GM12865 (cell line): Measurements from ENCODE around the gene KCNAB1.
"Not testable (repeated sequence)": the region's sequence is repeated elsewhere in the genome, so short reads cannot be mapped to it uniquely, and the experiment has no call there.

ENCODE experiments used
- DNase-seq: peaks from one replicate; pipeline ENCODE4 v3.0.0; 2010; ENCODE audit warnings: low read depth
- H3K4me3 ChIP-seq: 2 replicates; pipeline ENCODE4 v1.5.1; 2011; ENCODE audit warnings: mild to moderate bottlenecking, low read depth, low read length, control low read depth
- TF ChIP-seq, protein P1 (sequence below): IDR thresholded peaks from 2 replicates; pipeline ENCODE4 v1.5.1; 2011; ENCODE audit warnings: low read length, control low read depth, low read depth, inconsistent platforms; ENCODE audit not compliant: insufficient read depth; ENCODE audit errors: missing control alignments

The KCNAB1 gene

DNA sequence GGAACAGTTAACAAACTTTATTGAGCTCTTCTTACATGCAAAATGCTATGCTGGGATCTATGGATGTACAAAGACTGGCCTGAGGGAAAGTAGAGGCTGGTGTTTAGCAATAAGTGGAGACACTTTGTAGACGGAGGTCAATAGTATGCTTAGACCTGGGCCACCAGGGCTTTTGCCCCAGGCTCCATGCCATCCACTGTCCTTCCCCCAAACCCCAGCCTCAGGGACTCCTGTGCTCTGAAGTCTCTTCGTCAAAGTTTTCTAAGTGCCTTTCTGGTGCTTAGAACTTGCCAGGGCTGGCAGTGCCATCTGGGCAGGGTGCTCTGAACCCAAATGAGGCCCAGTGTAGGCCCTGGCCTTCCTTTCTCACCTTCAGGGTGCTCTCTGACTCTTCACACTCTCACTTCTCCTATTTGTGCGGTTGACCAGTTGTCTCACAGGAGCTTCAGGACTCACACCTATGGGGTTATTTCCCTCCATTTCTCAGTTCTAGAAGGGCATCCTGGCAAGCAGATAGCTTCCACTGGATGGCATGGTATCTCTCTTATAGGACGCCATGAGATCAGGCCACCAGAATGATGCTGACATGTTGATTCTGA is 21.8 kb upstream of the KCNAB1 start:
- peak; percentile 37 for DNase-seq
- TF ChIP-seq, protein P1, sequence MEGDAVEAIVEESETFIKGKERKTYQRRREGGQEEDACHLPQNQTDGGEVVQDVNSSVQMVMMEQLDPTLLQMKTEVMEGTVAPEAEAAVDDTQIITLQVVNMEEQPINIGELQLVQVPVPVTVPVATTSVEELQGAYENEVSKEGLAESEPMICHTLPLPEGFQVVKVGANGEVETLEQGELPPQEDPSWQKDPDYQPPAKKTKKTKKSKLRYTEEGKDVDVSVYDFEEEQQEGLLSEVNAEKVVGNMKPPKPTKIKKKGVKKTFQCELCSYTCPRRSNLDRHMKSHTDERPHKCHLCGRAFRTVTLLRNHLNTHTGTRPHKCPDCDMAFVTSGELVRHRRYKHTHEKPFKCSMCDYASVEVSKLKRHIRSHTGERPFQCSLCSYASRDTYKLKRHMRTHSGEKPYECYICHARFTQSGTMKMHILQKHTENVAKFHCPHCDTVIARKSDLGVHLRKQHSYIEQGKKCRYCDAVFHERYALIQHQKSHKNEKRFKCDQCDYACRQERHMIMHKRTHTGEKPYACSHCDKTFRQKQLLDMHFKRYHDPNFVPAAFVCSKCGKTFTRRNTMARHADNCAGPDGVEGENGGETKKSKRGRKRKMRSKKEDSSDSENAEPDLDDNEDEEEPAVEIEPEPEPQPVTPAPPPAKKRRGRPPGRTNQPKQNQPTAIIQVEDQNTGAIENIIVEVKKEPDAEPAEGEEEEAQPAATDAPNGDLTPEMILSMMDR = no peak
- no peak overlapping the region for H3K4me3 ChIP-seq

- DNase-seq, H3K4me3 ChIP-seq: not testable (repeated sequence)
Observed at GRCh38 chr3:156099348-156099747, 21.0 kb upstream of the KCNAB1 start.

- not testable (repeated sequence) for H3K4me3 ChIP-seq, DNase-seq
Observed at GRCh38 chr3:156099984-156100383, 20.4 kb upstream of the KCNAB1 start.

DNA sequence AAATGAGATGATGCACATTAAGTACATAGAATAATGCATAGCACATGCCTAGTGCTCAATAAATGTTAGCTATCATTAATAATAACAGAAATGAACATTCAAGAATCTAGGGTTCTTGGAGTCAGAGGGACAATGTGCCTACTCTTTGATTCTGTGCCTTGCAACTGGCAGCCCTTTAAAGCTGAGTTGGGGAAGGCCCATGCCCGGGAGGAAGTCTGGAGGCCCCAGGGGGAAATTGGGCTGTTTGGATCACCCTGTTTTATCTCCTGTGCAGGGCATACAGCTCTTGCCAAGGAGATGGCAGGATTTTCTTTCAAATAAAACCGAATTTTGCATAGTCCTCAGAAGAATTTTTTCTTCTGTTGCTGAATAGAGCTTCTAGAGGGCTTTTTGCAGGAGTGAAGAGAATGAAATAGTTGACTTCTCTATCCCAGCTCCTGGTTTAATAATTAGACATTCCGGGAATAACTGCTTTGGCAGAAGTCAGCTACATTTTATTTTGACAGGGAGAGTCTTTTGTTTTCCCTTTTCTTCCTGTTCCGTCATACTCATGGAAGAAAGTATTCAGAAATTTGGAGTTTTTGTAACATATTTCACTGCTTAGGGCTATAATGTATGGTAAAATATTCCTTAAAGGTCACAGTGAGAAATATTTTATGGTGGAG is 18.0 kb upstream of the KCNAB1 start:
- no peak overlapping the region for H3K4me3 ChIP-seq

GRCh38 chr3:156106721-156107373 is 13.5 kb upstream of the KCNAB1 start:
- no peak overlapping the region for H3K4me3 ChIP-seq
- TF ChIP-seq, protein P1 = no peak
- no peak for DNase-seq

More for the DNA sequence above, 18.0 kb upstream of the KCNAB1 start:
- DNase-seq = no peak
- TF ChIP-seq, protein P1 = no peak

GRCh38 chr3:156107504-156107903 is 12.9 kb upstream of the KCNAB1 start:
- TF ChIP-seq, protein P1 = no peak
- H3K4me3 ChIP-seq = no peak overlapping the region
- DNase-seq = no peak

GRCh38 chr3:156108616-156109015 is 11.8 kb upstream of the KCNAB1 start:
- TF ChIP-seq, protein P1 = no peak
- no peak for DNase-seq
- no peak overlapping the region for H3K4me3 ChIP-seq

DNA sequence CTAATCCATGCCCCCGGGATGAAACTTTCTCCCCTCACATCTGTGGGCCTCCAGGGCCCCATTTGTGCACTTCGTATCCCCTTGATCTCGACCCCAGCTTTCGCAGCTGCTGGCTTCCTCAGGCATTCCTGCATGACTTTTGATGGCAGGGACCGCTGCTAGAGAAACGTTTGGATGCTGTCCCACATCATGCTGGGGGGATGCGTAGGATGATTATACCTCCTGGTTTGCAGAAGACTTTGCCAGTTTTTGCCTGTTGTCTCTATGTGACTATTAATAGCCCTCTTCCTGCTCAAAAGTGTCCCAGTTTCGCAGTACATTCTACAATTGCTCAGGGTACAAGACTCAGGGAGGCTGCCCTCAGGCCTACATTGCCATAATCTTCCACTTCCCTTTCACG is 10.4 kb upstream of the KCNAB1 start:
- H3K4me3 ChIP-seq = no peak overlapping the region
- TF ChIP-seq, protein P1 = no peak
- no peak for DNase-seq
